ENCODE measurements around the gene RSPH1. TPM values are rescaled to one million over a fixed set of nuclear protein-coding genes. Genes with fewer than 3 reads are reported as not detected.
A peak's percentile ranks its signal among the peaks of the same experiment; 100 is the strongest.

RSPH1 gene
- total RNA-seq, 4 donors from 2014 or later, result 0.80 to 10.0 (median 8.0) TPM

DNA sequence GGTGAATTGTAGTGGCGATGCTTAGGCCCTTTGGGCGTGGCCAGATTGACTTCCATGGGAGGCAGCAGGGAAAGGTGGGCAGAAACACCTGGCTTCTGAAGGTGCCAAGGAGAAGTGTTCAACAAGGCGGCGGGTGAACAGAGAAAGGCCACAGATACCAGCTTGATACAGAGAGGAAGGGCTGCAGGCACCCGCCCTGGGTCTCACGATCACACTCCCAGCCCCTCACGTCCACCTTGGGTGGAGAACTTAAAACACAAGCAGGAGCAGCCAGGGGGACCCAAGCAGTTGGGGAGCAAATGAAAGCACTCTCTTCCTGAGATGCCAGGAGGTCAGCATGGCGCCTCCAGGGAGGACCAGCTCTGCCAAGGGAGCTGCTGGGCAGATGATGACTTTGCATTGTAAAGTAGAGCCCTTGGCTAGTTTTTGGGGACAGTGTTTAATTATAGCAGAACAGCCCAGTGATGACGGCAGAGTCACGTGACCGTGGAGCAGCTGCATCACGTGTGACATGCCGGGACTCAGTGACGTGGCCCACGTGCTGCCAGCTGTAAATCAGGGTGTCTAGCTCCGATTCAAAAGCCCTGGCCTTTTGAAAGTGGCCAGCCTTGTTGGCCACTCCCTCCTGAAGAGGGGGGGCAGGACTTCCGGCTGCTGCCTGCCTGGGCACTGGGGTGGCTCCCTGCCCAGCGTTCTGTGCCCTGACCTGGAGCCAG lies 36.6 kb upstream of the RSPH1 start:
- Histone ChIP-seq H3K4me1 (peaks cover 4 to 48% (median 35%) of the 10 kb centered on the region in 4 donors), H3K36me3 (no peaks in the 10 kb centered on the region), H3K27ac (peak overlapping the region in 2 of 4 donors; percentile 8 to 22), H3K4me3 (no peak overlapping the region), H3K9me3 (no peaks in the 10 kb centered on the region), H3K27me3 (no peaks in the 10 kb centered on the region)
- 84 to 87% methylated on average over 4 to 10 of the region's 18 CpGs for WGBS, 2 donors (ENCODE audit: low coverage in 1 of 2)
- DNase-seq, result peak; percentile 61
- TF ChIP-seq POLR2AphosphoS5 (IDR thresholded peaks at IDR 0.05) (peak in 2 of 3 donors; percentile 23 to 31), POLR2A (IDR thresholded peaks at IDR 0.05) (no peak)
- in situ Hi-C loops (cut with MboI; ENCODE audit: low pct_ligation_motif_present in 1 of 4, low pct_unique_long_range_greater_than_20kb in 1 of 4, low sequenced_read_pairs in 3 of 4), result loop anchor here in 1 of 4 donors (10.0 kb wide), 1 partner anchor 68 kb away; no protein-coding TSS in a partner anchor
- intact Hi-C loops (cut with DNase I; ENCODE audit: low total_unique reads), result no loop called here

DNA sequence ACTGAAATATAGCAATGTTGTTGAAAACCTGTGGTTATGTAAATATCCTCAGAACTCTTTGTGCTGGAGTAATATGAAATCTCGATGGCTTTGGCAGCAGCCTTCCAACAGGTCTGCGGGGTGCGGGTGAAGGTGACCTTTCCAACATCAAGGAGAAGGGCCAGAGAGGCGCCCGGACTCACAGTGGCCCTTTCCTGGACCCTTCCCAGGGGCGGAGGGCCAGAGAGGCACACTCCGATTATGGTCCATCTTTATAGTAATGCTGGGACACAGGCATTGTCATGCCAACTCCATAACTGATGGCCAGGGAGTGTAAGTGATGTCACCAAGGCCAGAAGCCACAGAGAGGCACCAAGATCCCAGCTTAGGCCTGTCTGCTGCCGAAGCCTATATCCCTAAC lies 35.7 kb upstream of the RSPH1 start:
- Histone ChIP-seq H3K27me3 (no peaks in the 10 kb centered on the region), H3K36me3 (no peaks in the 10 kb centered on the region), H3K27ac (no peak overlapping the region), H3K4me1 (peaks cover 12 to 53% (median 43%) of the 10 kb centered on the region in 4 donors), H3K9me3 (no peaks in the 10 kb centered on the region), H3K4me3 (no peak overlapping the region)
- in situ Hi-C loops (cut with MboI; ENCODE audit: low pct_ligation_motif_present in 1 of 4, low pct_unique_long_range_greater_than_20kb in 1 of 4, low sequenced_read_pairs in 3 of 4) (loop anchor here in 1 of 4 donors (10.0 kb wide), 1 partner anchor 67 kb away; no protein-coding TSS in a partner anchor), intact Hi-C loops (cut with DNase I; ENCODE audit: low total_unique reads) (no loop called here)
- TF ChIP-seq EP300 (IDR thresholded peaks at IDR 0.05; ENCODE audit: low read depth) (no peak), POLR2AphosphoS5 (IDR thresholded peaks at IDR 0.05) (no peak), POLR2A (IDR thresholded peaks at IDR 0.05) (no peak)
- TF ChIP-seq, protein P1, sequence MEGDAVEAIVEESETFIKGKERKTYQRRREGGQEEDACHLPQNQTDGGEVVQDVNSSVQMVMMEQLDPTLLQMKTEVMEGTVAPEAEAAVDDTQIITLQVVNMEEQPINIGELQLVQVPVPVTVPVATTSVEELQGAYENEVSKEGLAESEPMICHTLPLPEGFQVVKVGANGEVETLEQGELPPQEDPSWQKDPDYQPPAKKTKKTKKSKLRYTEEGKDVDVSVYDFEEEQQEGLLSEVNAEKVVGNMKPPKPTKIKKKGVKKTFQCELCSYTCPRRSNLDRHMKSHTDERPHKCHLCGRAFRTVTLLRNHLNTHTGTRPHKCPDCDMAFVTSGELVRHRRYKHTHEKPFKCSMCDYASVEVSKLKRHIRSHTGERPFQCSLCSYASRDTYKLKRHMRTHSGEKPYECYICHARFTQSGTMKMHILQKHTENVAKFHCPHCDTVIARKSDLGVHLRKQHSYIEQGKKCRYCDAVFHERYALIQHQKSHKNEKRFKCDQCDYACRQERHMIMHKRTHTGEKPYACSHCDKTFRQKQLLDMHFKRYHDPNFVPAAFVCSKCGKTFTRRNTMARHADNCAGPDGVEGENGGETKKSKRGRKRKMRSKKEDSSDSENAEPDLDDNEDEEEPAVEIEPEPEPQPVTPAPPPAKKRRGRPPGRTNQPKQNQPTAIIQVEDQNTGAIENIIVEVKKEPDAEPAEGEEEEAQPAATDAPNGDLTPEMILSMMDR (IDR thresholded peaks at IDR 0.05), result no peak
- WGBS, 2 donors (ENCODE audit: low coverage in 1 of 2), result 88 to 100% methylated on average over 1 to 8 of the region's 8 CpGs
- DNase-seq, result no peak

- H3K27me3 ChIP-seq, result no peaks in the 10 kb centered on the region
- no peaks in the 10 kb centered on the region for H3K36me3 ChIP-seq
- peaks cover 29 to 54% (median 50%) of the 10 kb centered on the region in 4 donors for H3K4me1 ChIP-seq
- in situ Hi-C loops (cut with MboI; ENCODE audit: low pct_ligation_motif_present in 1 of 4, low pct_unique_long_range_greater_than_20kb in 1 of 4, low sequenced_read_pairs in 3 of 4), result loop anchor here in 1 of 4 donors (10.0 kb wide), 1 partner anchor 65 kb away; no protein-coding TSS in a partner anchor
- DNase-seq, result no peak
- 64 to 86% methylated on average over 3 to 5 of the region's 5 CpGs for WGBS, 2 donors (ENCODE audit: low coverage in 1 of 2)
- intact Hi-C loops (cut with DNase I; ENCODE audit: low total_unique reads), result no loop called here
- H3K4me3 ChIP-seq, result no peak overlapping the region
- no peaks in the 10 kb centered on the region for H3K9me3 ChIP-seq
- TF ChIP-seq POLR2AphosphoS5 (IDR thresholded peaks at IDR 0.05), result no peak
- no peak overlapping the region for H3K27ac ChIP-seq
These were observed 34.1 kb upstream of the RSPH1 start for GRCh38 chr21:42530167-42530518.

- H3K4me1 ChIP-seq, result peaks cover 42 to 60% (median 56%) of the 10 kb centered on the region in 4 donors
- no peaks in the 10 kb centered on the region for H3K36me3 ChIP-seq
- H3K27ac ChIP-seq, result peak overlapping the region; percentile 81 to 86 (median 84)
- no peaks in the 10 kb centered on the region for H3K27me3 ChIP-seq
- in situ Hi-C loops (cut with MboI; ENCODE audit: low pct_ligation_motif_present in 1 of 4, low pct_unique_long_range_greater_than_20kb in 1 of 4, low sequenced_read_pairs in 3 of 4) (no loop called here), intact Hi-C loops (cut with DNase I; ENCODE audit: low total_unique reads) (loop anchor here (5.0 kb wide), 1 partner anchor 365 kb away; the partner anchor contains the start of gene NDUFV3)
- DNase-seq, result no peak
- 32 to 33% methylated on average over 3 to 13 of the region's 13 CpGs for WGBS, 2 donors (ENCODE audit: low coverage in 1 of 2)
- H3K4me3 ChIP-seq, result peak overlapping the region in 1 of 4 donors; percentile 15
- no peaks in the 10 kb centered on the region for H3K9me3 ChIP-seq
- no peak for TF ChIP-seq EP300 (IDR thresholded peaks at IDR 0.05; ENCODE audit: low read depth)
- TF ChIP-seq, protein P1 (IDR thresholded peaks at IDR 0.05), result no peak
- no peak for TF ChIP-seq POLR2AphosphoS5 (IDR thresholded peaks at IDR 0.05)
- TF ChIP-seq POLR2A (IDR thresholded peaks at IDR 0.05), result no peak
These were observed 31.6 kb upstream of the RSPH1 start for GRCh38 chr21:42527489-42528158.

GRCh38 chr21:42527127-42527488 lies 31.1 kb upstream of the RSPH1 start:
- 83% methylated on average over 1 to 8 of the region's 8 CpGs for WGBS, 2 donors (ENCODE audit: low coverage in 1 of 2)
- Histone ChIP-seq H3K4me3 (no peak overlapping the region), H3K27ac (peak overlapping the region; percentile 81 to 86 (median 84)), H3K9me3 (no peaks in the 10 kb centered on the region), H3K27me3 (no peaks in the 10 kb centered on the region), H3K4me1 (peaks cover 42 to 56% (median 53%) of the 10 kb centered on the region in 4 donors), H3K36me3 (no peaks in the 10 kb centered on the region)
- in situ Hi-C loops (cut with MboI; ENCODE audit: low pct_ligation_motif_present in 1 of 4, low pct_unique_long_range_greater_than_20kb in 1 of 4, low sequenced_read_pairs in 3 of 4), result no loop called here
- no peak for DNase-seq
- intact Hi-C loops (cut with DNase I; ENCODE audit: low total_unique reads), result loop anchor here (5.0 kb wide), 1 partner anchor 365 kb away; the partner anchor contains the start of gene NDUFV3
- TF ChIP-seq POLR2A (IDR thresholded peaks at IDR 0.05) (no peak), POLR2AphosphoS5 (IDR thresholded peaks at IDR 0.05) (no peak), EP300 (IDR thresholded peaks at IDR 0.05; ENCODE audit: low read depth) (no peak)
- TF ChIP-seq, protein P1 (IDR thresholded peaks at IDR 0.05), result no peak

Data from transverse colon (tissue), 4 donors.